Kidney (tissue), 14 donors: Measurements from ENCODE around the gene SPSB4. TPM values are rescaled to one million over a fixed set of nuclear protein-coding genes. Genes with fewer than 3 reads are reported as not detected.

ENCODE experiments used
- DNase-seq, 5 donors: peaks; one replicate each; pipeline ENCODE4 v3.0.0-alpha.2; 2013 to 2020
- FAIRE-seq: peaks from 2 replicates; lab custom pipeline; 2012; peaks lifted over from hg19 to GRCh38; lab: Jason Lieb, UNC
- H3K27ac ChIP-seq, 2 donors: one replicate each; pipeline ENCODE4 v1.7.0; 2013; ENCODE audit warnings: low read depth in 2 of 2, low read length in 2 of 2, inconsistent platforms in 1 of 2
- H3K27me3 ChIP-seq: one replicate; pipeline ENCODE4 v1.7.1; 2013; ENCODE audit warnings: low read length, inconsistent platforms; ENCODE audit not compliant: control insufficient read depth, insufficient read depth
- H3K36me3 ChIP-seq, 3 donors: one replicate each; pipeline versions ENCODE4 v1.7.0 to v1.7.1; 2013; ENCODE audit warnings: low read length in 3 of 3, control low read depth in 1 of 3, inconsistent platforms in 1 of 3; ENCODE audit not compliant: insufficient read depth in 3 of 3, control insufficient read depth in 2 of 3
- H3K4me1 ChIP-seq, 3 donors: one replicate each; pipeline versions ENCODE4 v1.7.0 to v1.7.1; 2013; ENCODE audit warnings: low read length in 3 of 3, inconsistent platforms in 1 of 3, low read depth in 1 of 3; ENCODE audit not compliant: control insufficient read depth in 2 of 3, insufficient read depth in 2 of 3
- H3K4me3 ChIP-seq, 3 donors: one replicate each; pipeline versions ENCODE4 v1.7.0 to v1.8.1; 2013; ENCODE audit warnings: low read length in 3 of 3, control low read depth in 1 of 3, inconsistent platforms in 1 of 3
- H3K9ac ChIP-seq, 3 donors: one replicate each; pipeline versions ENCODE4 v1.7.0 to v1.7.1; 2013; ENCODE audit warnings: low read length in 3 of 3, control low read depth in 1 of 3, inconsistent platforms in 1 of 3
- H3K9me3 ChIP-seq, 3 donors: one replicate each; pipeline versions ENCODE4 v1.7.0 to v1.7.1; 2013; ENCODE audit warnings: low read length in 3 of 3, control low read depth in 1 of 3, inconsistent platforms in 1 of 3; ENCODE audit not compliant: control insufficient read depth in 2 of 3, insufficient read depth in 1 of 3
- CTCF ChIP-seq: IDR thresholded peaks from 3 replicates; pipeline ENCODE4 v1.5.1; 2012; ENCODE audit warnings: mild to moderate bottlenecking, moderate library complexity, borderline replicate concordance; ENCODE audit not compliant: insufficient read depth; ENCODE audit errors: extremely low read depth
- intact Hi-C: fragments of 100-400 bp; cut with DNase I; formaldehyde crosslinking; loops from one replicate; pipeline ENCODE4 v1.11.1; 2022
- polyA plus RNA-seq: library from polyadenylated mRNA; stranded (reverse); fragments of 350-450 nt; fragmentation: Illumina TruSeq; extraction: RNeasy Lipid Tissue Mini Kit (QIAGEN cat#74804); gene quantifications from one replicate; pipeline ENCODE4 v1.2.3, GENCODE V29; 2014; ENCODE audit warnings: low read depth, low replicate concordance; ENCODE audit not compliant: insufficient read depth
- total RNA-seq: library from RNA; stranded (reverse); fragmentation: NEBNext Ultra II Directional; extraction: Animal tissue kit (Norgen Biotek cat#: 25700); gene quantifications from one replicate; pipeline ENCODE4 v1.2.1, GENCODE V29; 2021
- donor health status: control.
- donor health status: control.
- donor health status: control.
- donor health status: control.
- donor health status: control.
- donor health status: DM: yes; HTN: yes; CAD: no.
- donor health status: Normal renal cell carcinoma (clear cell type).

Gene SPSB4
- total and polyA plus RNA-seq, 2 donors from 2014 or later, result 0.57 to 1.9 TPM

- TF ChIP-seq CTCF, result no peak
- Histone ChIP-seq H3K9ac (no peak overlapping the region), H3K4me3 (no peak overlapping the region), H3K27ac (no peak overlapping the region), H3K27me3 (no peaks in the 10 kb centered on the region), H3K4me1 (no peaks in the 10 kb centered on the region), H3K9me3 (peaks cover 0 to 4% (median 0%) of the 10 kb centered on the region in 3 donors), H3K36me3 (no peaks in the 10 kb centered on the region)
- no peak for FAIRE-seq
- intact Hi-C loops, result loop anchor here (10.0 kb wide), 1 partner anchor 166 kb away; no protein-coding TSS in a partner anchor
- peak in 1 of 5 donors; percentile 10 for DNase-seq
Measured at GRCh38 chr3:141181196-141181595, 130.0 kb downstream of the SPSB4 start.

GRCh38 chr3:141181819-141182218, 130.7 kb downstream of the SPSB4 start:
- H3K9me3 ChIP-seq, result peaks cover 0 to 4% (median 0%) of the 10 kb centered on the region in 3 donors
- H3K36me3 ChIP-seq, result no peaks in the 10 kb centered on the region
- no peaks in the 10 kb centered on the region for H3K27me3 ChIP-seq
- no peak for TF ChIP-seq CTCF
- intact Hi-C loops, result loop anchor here (10.0 kb wide), 1 partner anchor 167 kb away; no protein-coding TSS in a partner anchor
- no peak overlapping the region for H3K9ac ChIP-seq
- no peaks in the 10 kb centered on the region for H3K4me1 ChIP-seq
- FAIRE-seq, result no peak
- H3K27ac ChIP-seq, result no peak overlapping the region
- H3K4me3 ChIP-seq, result no peak overlapping the region
- no peak for DNase-seq

- H3K4me3 ChIP-seq, result no peak overlapping the region
- intact Hi-C loops, result loop anchor here (10.0 kb wide), 1 partner anchor 169 kb away; no protein-coding TSS in a partner anchor
Measured at GRCh38 chr3:141183606-141184005, 132.5 kb downstream of the SPSB4 start.

More at GRCh38 chr3:141183606-141184005, 132.5 kb downstream of the SPSB4 start:
- Histone ChIP-seq H3K27me3 (no peaks in the 10 kb centered on the region), H3K36me3 (no peaks in the 10 kb centered on the region), H3K9ac (no peak overlapping the region), H3K9me3 (peaks cover 0 to 4% (median 0%) of the 10 kb centered on the region in 3 donors), H3K27ac (no peak overlapping the region), H3K4me1 (no peaks in the 10 kb centered on the region)
- FAIRE-seq (no peak), DNase-seq (peak in 1 of 5 donors; percentile 36)
- TF ChIP-seq CTCF, result no peak
